Measurements from ENCODE around the gene OR10AD1.

DNA sequence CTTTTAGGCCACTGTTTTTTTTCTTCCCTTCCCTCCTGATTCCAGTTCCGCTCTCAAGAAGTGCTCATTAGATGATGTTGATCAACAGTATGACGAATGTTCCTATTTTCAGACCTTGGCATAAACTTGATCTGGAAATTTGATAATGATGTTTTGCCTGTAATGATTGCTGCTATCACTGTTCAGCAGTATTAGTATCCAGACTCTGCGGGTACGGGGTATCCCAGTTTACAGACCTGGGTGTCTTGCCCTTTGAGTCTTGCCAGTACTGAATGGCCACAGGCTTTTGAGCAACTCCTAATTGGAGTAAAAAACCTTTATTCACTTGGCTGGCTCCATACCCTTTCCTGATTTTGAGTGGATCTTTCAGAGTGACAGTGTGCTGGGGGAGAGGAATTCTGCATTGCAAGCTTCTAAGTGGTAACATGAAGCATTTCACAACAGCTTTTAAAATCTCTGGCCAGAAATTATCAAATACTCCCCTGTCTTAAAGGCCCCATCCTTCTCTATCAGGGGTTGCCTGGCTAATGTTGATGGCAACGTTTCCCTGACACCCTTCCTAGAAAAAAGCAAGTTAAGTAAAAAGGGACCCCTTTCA, 39.8 kb downstream of the OR10AD1 start:
- TF ChIP-seq CTCF (IDR thresholded peaks at IDR 0.05; ENCODE audit: low read depth, low read length) (no peak), MYC (IDR thresholded peaks at IDR 0.05; ENCODE audit: low read depth, low read length) (no peak), POLR2A (IDR thresholded peaks at IDR 0.05; ENCODE audit: extremely low read depth, insufficient read length) (no peak), MAX (IDR thresholded peaks at IDR 0.05; ENCODE audit: low read depth, low read length) (no peak)
